ENCODE results near the gene CIDEB. TPM values are rescaled to one million over a fixed set of nuclear protein-coding genes. Genes with fewer than 3 reads are reported as not detected.

Gene CIDEB
- total and polyA plus RNA-seq, 2 of the 13 experiments (the other 11 are each of a cell fraction or from before 2014, with no cell fraction given), result 35.8 to 110 TPM

GRCh38 chr14:24308342-24309124 is 756 bp upstream of the CIDEB start (continued):
- no peak for TF ChIP-seq FOXP4 (CRISPR knock-in tag; IDR thresholded peaks at IDR 0.05)
- 0 out of 2 replicates have a peak, but pooled peaks have one; percentile 57 for TF ChIP-seq TRIM24 (CRISPR knock-in tag; IDR thresholded peaks at IDR 0.05)
- TF ChIP-seq NR2F6 (IDR thresholded peaks at IDR 0.05), result no peak
- TF ChIP-seq NR2F6 (CRISPR knock-in tag; IDR thresholded peaks at IDR 0.05), result no peak
- no peak for TF ChIP-seq RFXANK (CRISPR knock-in tag; IDR thresholded peaks at IDR 0.05)
- TF ChIP-seq ZNF761 (CRISPR knock-in tag; conservative IDR thresholded peaks at IDR 0.05), result no peak; the same call in 1 of the 2 replicates
- 0 out of 2 replicates have a peak, but pooled peaks have one; percentile 73 for TF ChIP-seq ZNF713 (CRISPR knock-in tag; IDR thresholded peaks at IDR 0.05)
- no peak for TF ChIP-seq ZNF574 (CRISPR knock-in tag; IDR thresholded peaks at IDR 0.05)
- TF ChIP-seq KDM2A (CRISPR knock-in tag; IDR thresholded peaks at IDR 0.05; ENCODE audit: borderline replicate concordance, low read depth), result 0 out of 2 replicates have a peak, but pooled peaks have one; percentile 6
- TF ChIP-seq ZNF546 (CRISPR knock-in tag; conservative IDR thresholded peaks at IDR 0.05), result no peak
- no peak for TF ChIP-seq ZFAT (CRISPR knock-in tag; conservative IDR thresholded peaks at IDR 0.05)
- peak; percentile 95 for TF ChIP-seq ZNF354B (CRISPR knock-in tag; IDR thresholded peaks at IDR 0.05)
- TF ChIP-seq MAX (IDR thresholded peaks at IDR 0.05), result no peak
- TF ChIP-seq HMG20B (CRISPR knock-in tag; conservative IDR thresholded peaks at IDR 0.05), result no peak
- no peak for TF ChIP-seq ZNF672 (CRISPR knock-in tag; IDR thresholded peaks at IDR 0.05)
- TF ChIP-seq ZNF138 (CRISPR knock-in tag; IDR thresholded peaks at IDR 0.05; ENCODE audit: low read depth), result no peak
- TF ChIP-seq ZNF367 (CRISPR knock-in tag; IDR thresholded peaks at IDR 0.05; ENCODE audit: borderline replicate concordance), result no peak
- TF ChIP-seq ZNF235 (CRISPR knock-in tag; IDR thresholded peaks at IDR 0.05; ENCODE audit: borderline replicate concordance), result 0 out of 2 replicates have a peak, but pooled peaks have one; percentile 11
- no peak for TF ChIP-seq MTF2 (CRISPR knock-in tag; IDR thresholded peaks at IDR 0.05; ENCODE audit: borderline replicate concordance)
- no peak for TF ChIP-seq ZNF777 (CRISPR knock-in tag; IDR thresholded peaks at IDR 0.05)
- no peak for TF ChIP-seq SOX5 (CRISPR knock-in tag; IDR thresholded peaks at IDR 0.05; ENCODE audit: borderline replicate concordance)
- no peak for TF ChIP-seq SATB2 (CRISPR knock-in tag; IDR thresholded peaks at IDR 0.05)
- no peak for TF ChIP-seq ZNF512B (CRISPR knock-in tag; IDR thresholded peaks at IDR 0.05; ENCODE audit: borderline replicate concordance)
- TF ChIP-seq ZMYM3 (CRISPR knock-in tag; IDR thresholded peaks at IDR 0.05), result no peak
- TF ChIP-seq ZSCAN30 (CRISPR knock-in tag; IDR thresholded peaks at IDR 0.05), result no peak

Data from HepG2 (cell line).